WI38 (cell line): Measurements from ENCODE around the gene TUNAR.
"Not testable (repeated sequence)": the region's sequence is repeated elsewhere in the genome, so short reads cannot be mapped to it uniquely, and the experiment has no call there.

ENCODE experiments used
- H3K4me3 ChIP-seq: 2 replicates; pipeline ENCODE4 v1.5.1; 2011; ENCODE audit warnings: low read depth, mild to moderate bottlenecking, control low read depth, low read length
- TF ChIP-seq, protein P1 (sequence below): IDR thresholded peaks from 2 replicates; pipeline ENCODE4 v1.5.1; 2012; ENCODE audit warnings: low read depth, mild to moderate bottlenecking, control low read depth, low read length

TUNAR gene

DNA sequence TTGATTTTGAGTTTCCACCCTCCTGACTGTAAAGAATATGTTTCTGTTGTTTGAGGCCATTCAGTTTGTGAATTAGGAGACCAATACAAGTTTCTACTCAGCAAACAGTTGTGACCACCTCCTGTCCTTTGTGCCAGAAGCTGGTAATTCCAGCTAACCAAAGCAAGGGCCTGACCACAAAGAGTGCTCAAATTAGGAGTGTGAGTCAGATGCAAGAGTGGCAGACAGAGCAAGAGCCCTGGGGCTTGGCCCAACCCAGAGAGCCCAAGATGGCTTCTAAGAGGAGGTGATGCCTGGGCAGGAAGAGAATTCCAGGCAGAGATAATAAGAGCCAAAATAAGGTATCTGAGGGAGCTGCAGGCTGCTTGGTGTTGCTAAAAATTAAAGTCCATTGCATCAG lies 84.8 kb downstream of the TUNAR start:
- H3K4me3 ChIP-seq = no peak overlapping the region
- TF ChIP-seq, protein P1, sequence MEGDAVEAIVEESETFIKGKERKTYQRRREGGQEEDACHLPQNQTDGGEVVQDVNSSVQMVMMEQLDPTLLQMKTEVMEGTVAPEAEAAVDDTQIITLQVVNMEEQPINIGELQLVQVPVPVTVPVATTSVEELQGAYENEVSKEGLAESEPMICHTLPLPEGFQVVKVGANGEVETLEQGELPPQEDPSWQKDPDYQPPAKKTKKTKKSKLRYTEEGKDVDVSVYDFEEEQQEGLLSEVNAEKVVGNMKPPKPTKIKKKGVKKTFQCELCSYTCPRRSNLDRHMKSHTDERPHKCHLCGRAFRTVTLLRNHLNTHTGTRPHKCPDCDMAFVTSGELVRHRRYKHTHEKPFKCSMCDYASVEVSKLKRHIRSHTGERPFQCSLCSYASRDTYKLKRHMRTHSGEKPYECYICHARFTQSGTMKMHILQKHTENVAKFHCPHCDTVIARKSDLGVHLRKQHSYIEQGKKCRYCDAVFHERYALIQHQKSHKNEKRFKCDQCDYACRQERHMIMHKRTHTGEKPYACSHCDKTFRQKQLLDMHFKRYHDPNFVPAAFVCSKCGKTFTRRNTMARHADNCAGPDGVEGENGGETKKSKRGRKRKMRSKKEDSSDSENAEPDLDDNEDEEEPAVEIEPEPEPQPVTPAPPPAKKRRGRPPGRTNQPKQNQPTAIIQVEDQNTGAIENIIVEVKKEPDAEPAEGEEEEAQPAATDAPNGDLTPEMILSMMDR = no peak

DNA sequence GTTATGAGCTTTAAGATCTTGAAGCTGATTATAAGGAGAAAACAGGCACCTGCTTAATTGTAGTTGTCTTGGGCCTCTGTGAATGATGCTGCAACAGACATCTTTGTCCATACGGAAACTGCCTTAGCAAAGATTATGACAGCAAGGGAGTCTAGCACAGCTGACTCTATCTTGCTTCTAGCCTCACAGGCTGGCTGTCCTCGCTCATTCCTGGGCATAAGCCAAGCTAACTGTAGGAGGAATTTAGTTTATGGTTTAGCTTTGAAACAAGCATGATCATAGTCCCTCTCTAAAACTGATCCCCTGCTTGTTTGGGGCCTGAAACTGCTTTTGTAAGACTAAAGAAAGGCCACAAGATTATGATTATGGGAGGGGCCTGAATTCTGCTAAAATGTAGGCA lies 88.3 kb downstream of the TUNAR start:
- TF ChIP-seq, protein P1 = no peak
- no peak overlapping the region for H3K4me3 ChIP-seq

DNA sequence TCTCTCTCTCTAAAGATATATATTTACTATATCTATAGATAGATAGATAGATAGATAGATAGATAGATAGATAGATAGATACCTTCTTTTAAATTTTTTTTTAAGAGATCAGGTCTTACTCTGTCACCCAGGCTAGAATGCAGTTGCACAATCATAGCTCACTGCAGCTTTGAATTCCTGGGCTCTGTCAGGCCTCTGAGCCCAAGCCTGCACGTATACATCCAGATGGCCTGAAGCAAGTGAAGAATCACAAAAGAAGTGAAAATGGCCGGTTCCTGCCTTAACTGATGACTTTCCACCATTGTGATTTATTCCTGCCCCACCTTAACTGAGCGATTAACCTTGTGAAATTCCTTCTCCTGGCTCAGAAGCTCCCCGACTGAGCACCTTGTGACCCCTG lies 91.4 kb downstream of the TUNAR start:
- not testable (repeated sequence) for H3K4me3 ChIP-seq
